Endothelial cell of coronary artery (primary cell): ENCODE results near the gene ATRN. TPM values are rescaled to one million over a fixed set of nuclear protein-coding genes. Genes with fewer than 3 reads are reported as not detected.

ENCODE experiments used
- total RNA-seq: library from RNA; depleted of rRNA; stranded (reverse); fragments of >200 nt; gene quantifications from 2 replicates; pipeline ENCODE4 v1.2.3, GENCODE V29; 2014

ATRN gene
- 31.3 and 41.4 TPM in 2 replicates for total RNA-seq

GRCh38 chr20:3470627-3471396 is at the start of gene ATRN:
Gene ATRN (plus strand): TSS chr20:3471018. CDS start chr20:3471108, 90 bp downstream.

GRCh38 chr20:3663031-3663701 is 192.3 kb downstream of the ATRN start, which contains the start of gene GFRA4:
Gene GFRA4 (minus strand): TSS chr20:3663399. CDS start chr20:3663399, 0 bp downstream.

GRCh38 chr20:3681931-3682781 is 211.3 kb downstream of the ATRN start, which contains the start of gene ADAM33:
Gene ADAM33 (minus strand): TSS chr20:3682010. CDS start chr20:3682004, 6 bp downstream.

Other genes starting within 250 kb of the ATRN start
- 4.1 TPM in 2 replicates for gene SLC4A11, start 231.8 kb upstream of the ATRN start, total RNA-seq
- gene DNAAF9, start 63.3 kb upstream of the ATRN start, total RNA-seq: 8.5 and 12.2 TPM in 2 replicates
- gene GFRA4, start 192.4 kb downstream of the ATRN start, total RNA-seq: not detected in 2 replicates
- 0.09 TPM in 1 of 2 replicates, not detected in the other for gene ADAM33, start 211.0 kb downstream of the ATRN start, total RNA-seq
- gene SIGLEC1, start 241.6 kb downstream of the ATRN start, total RNA-seq: not detected in 2 replicates